H7 (cell line): ENCODE measurements around the gene PNPLA8. TPM values are rescaled to one million over a fixed set of nuclear protein-coding genes. Genes with fewer than 3 reads are reported as not detected.
"Not testable (repeated sequence)": the region's sequence is repeated elsewhere in the genome, so short reads cannot be mapped to it uniquely, and the experiment has no call there.

ENCODE experiments used
- DNase-seq: peaks from one replicate; pipeline ENCODE4 v3.0.0; 2012
- H3K27me3 ChIP-seq: 2 replicates; pipeline ENCODE4 v1.6.0; 2011; ENCODE audit warnings: mild to moderate bottlenecking, low read length; ENCODE audit not compliant: control insufficient read depth, insufficient read depth
- H3K36me3 ChIP-seq: replicated peaks from 2 replicates; pipeline ENCODE4 v1.5.1; 2011; ENCODE audit warnings: low read length; ENCODE audit not compliant: control insufficient read depth, insufficient read depth
- H3K4me3 ChIP-seq: 2 replicates; pipeline ENCODE4 v1.5.1; 2011; ENCODE audit warnings: low read depth, mild to moderate bottlenecking, control low read depth, low read length, moderate library complexity; ENCODE audit not compliant: insufficient read depth
- total RNA-seq: library from RNA; depleted of rRNA; stranded (reverse); fragments of >200 nt; shearing (Covaris generic); gene quantifications from 2 replicates; pipeline ENCODE4 v1.2.3, GENCODE V29; 2014

The PNPLA8 gene
- total RNA-seq, 1 experiment from 2014 or later: 15.1 TPM

DNA sequence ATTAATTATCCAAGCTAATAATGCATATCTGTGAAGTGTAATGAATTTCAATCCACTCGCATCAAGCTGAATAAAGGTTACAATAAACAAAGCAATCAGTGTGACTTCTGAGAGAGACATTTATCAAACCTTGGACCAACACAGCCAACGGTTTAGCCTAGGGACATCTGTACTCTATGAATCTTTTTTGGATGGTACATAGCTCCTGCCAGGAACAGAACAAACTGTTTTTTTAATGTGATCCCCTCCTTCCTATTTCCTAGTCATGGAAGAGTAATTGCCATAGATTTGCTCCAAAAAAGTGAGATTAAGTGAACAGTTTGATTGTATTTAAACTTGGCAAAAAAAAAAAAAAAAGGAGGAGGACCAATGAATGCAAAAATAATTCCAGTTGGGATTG, 58.5 kb downstream of the PNPLA8 start:
- no peak for DNase-seq

DNA sequence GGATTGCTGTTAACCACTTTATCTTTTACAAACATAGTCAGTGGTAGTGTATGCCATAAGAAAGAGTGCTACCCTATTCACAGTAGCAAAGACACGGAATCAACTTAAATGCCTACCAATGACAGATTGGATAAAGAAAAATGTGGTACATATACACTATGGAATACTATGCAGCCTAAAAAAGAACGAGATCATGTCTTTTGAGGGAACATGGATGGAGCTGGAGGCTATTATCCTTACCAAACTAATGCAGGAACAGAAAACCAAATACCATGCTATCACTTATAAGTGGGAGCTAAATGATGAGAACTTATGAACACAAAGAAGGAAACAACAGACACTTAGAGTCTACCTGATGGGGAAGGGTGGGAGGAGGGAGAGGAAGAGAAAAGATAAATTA, 59.6 kb downstream of the PNPLA8 start:
- not testable (repeated sequence) for DNase-seq, H3K4me3 ChIP-seq, H3K27me3 ChIP-seq

More for the DNA sequence above, 58.5 kb downstream of the PNPLA8 start:
- no peak overlapping the region for H3K4me3 ChIP-seq
- no peaks in the 10 kb centered on the region for H3K27me3 ChIP-seq
- H3K36me3 ChIP-seq: no peaks in the 10 kb centered on the region

DNA sequence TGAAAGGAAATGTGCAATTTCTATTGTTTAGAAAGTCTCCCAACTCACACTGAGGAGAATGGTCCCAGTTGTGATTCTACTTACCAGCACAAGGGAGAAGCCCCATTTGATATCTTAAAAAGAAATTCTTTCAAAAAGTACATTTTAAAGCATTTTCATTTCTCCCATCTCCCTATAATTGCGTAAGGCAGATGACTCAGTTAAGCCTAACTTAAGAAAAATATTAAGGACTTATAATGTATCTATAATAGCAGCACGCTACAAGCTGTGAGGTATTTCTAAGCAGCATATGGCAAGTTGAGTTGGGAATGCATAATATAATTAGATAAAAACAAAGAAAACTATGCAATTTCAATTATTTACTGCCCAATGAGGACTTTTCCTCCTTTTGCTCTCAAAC, 61.2 kb downstream of the PNPLA8 start:
- Histone ChIP-seq H3K27me3 (no peaks in the 10 kb centered on the region), H3K36me3 (no peaks in the 10 kb centered on the region), H3K4me3 (no peak overlapping the region)
- DNase-seq: no peak

More for the DNA sequence above, 59.6 kb downstream of the PNPLA8 start:
- not testable (repeated sequence) for H3K36me3 ChIP-seq

DNA sequence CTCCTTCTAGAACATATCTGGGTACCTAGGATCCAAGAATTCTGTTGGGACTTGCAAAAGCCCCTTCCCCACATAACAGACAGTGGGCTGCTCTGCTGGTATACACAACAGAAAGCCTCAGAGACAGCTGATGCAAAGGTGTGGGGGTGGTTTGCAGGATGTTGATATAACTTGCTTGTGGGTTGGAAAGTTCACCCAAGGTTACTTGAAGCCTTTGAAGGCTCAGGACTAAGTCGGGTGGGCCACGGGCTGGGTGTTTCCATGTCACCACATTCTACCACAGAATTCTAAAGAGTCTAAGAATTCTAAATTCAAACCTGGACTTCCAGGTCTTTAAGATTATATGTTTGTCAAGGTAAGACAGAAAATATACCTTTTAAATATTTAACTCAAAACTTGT, 62.3 kb downstream of the PNPLA8 start:
- no peak for DNase-seq
- Histone ChIP-seq H3K27me3 (peaks cover 3% of the 10 kb centered on the region; the same call in 1 of the 2 replicates), H3K4me3 (no peak overlapping the region)

DNA sequence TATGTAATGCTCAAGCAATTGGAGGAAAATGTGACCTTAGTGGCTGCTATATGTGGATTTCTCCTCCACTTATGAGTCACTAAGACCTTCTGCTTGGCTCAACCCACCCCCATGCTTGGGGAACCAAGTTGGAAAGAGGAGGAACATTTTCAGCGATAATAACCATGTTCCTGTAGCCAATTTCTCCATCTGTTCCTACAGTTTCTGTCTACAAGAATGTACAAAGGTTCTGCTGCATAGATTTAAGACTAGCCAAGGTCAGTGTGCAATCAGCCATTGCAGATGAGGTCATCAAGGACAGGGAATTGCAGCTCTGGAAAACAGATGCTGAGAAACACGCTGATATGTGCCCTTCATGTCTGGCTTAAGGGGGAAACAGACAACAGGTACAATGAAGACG, 64.1 kb downstream of the PNPLA8 start:
- Histone ChIP-seq H3K27me3 (peaks cover 20% of the 10 kb centered on the region), H3K4me3 (no peak overlapping the region), H3K36me3 (no peaks in the 10 kb centered on the region)
- no peak for DNase-seq

More for the DNA sequence above, 62.3 kb downstream of the PNPLA8 start:
- no peaks in the 10 kb centered on the region for H3K36me3 ChIP-seq

GRCh38 chr7:108460964-108461363, 65.0 kb downstream of the PNPLA8 start:
- no peak for DNase-seq
- Histone ChIP-seq H3K36me3 (no peaks in the 10 kb centered on the region), H3K27me3 (peaks cover 24% of the 10 kb centered on the region), H3K4me3 (no peak overlapping the region)

- Histone ChIP-seq H3K27me3 (peaks cover 33% of the 10 kb centered on the region), H3K36me3 (no peaks in the 10 kb centered on the region), H3K4me3 (no peak overlapping the region)
- peak; percentile 38 for DNase-seq
These were observed 65.9 kb downstream of the PNPLA8 start for GRCh38 chr7:108459922-108460551.

GRCh38 chr7:108457871-108458270, 68.1 kb downstream of the PNPLA8 start:
- DNase-seq: no peak
- no peaks in the 10 kb centered on the region for H3K36me3 ChIP-seq
- H3K4me3 ChIP-seq: no peak overlapping the region
- H3K27me3 ChIP-seq: peaks cover 51% of the 10 kb centered on the region

GRCh38 chr7:108456845-108457540, 68.9 kb downstream of the PNPLA8 start:
- Histone ChIP-seq H3K4me3 (peak overlapping the region; percentile 76), H3K27me3 (peaks cover 51% of the 10 kb centered on the region), H3K36me3 (no peaks in the 10 kb centered on the region)
- peak; percentile 13 for DNase-seq

- H3K27me3 ChIP-seq: peaks cover 51% of the 10 kb centered on the region
- H3K36me3 ChIP-seq: no peaks in the 10 kb centered on the region
- peak within 1 kb of the TSS; percentile 76 for H3K4me3 ChIP-seq
- peak; percentile 98 for DNase-seq
These were observed 69.8 kb downstream of the PNPLA8 start, which contains the start of gene NRCAM for GRCh38 chr7:108455998-108456677. NRCAM (minus strand) TSS chr7:108456436; CDS start chr7:108240064, 216,372 bp downstream.

- no peaks in the 10 kb centered on the region for H3K36me3 ChIP-seq
- peaks cover 51% of the 10 kb centered on the region for H3K27me3 ChIP-seq
- peak overlapping the region; percentile 76 for H3K4me3 ChIP-seq
- DNase-seq: no peak
These were observed 70.4 kb downstream of the PNPLA8 start for GRCh38 chr7:108455551-108455997.

- Histone ChIP-seq H3K36me3 (no peaks in the 10 kb centered on the region), H3K27me3 (peaks cover 51% of the 10 kb centered on the region), H3K4me3 (peak overlapping the region; percentile 76)
- peak; percentile 80 for DNase-seq
These were observed 71.0 kb downstream of the PNPLA8 start for GRCh38 chr7:108454674-108455550.

GRCh38 chr7:108454317-108454673, 71.6 kb downstream of the PNPLA8 start:
- no peak for DNase-seq
- Histone ChIP-seq H3K4me3 (peak overlapping the region; percentile 76; the same call in 1 of the 2 replicates), H3K36me3 (no peaks in the 10 kb centered on the region), H3K27me3 (peaks cover 49% of the 10 kb centered on the region)

GRCh38 chr7:108453320-108453719, 72.6 kb downstream of the PNPLA8 start:
- Histone ChIP-seq H3K27me3 (peaks cover 45% of the 10 kb centered on the region), H3K4me3 (no peak overlapping the region), H3K36me3 (no peaks in the 10 kb centered on the region)
- DNase-seq: no peak
